GM12892 (cell line): ENCODE data around the gene B4GALT3.

ENCODE experiments used
- POLR2A ChIP-seq: IDR thresholded peaks from 2 replicates; pipeline ENCODE4 v1.6.1; 2011; ENCODE audit warnings: low read depth, low read length, control low read depth
- POLR2AphosphoS5 ChIP-seq: IDR thresholded peaks from 2 replicates; pipeline ENCODE4 v1.6.1; 2011; ENCODE audit warnings: low read depth, low read length, control low read depth

GRCh38 chr1:161175771-161176453 lies 1.4 kb downstream of the B4GALT3 start:
- TF ChIP-seq POLR2AphosphoS5 (no peak), POLR2A (no peak)
